HL-60 (cell line): ENCODE measurements around the gene SSX2IP.
"Not testable (repeated sequence)": the region's sequence is repeated elsewhere in the genome, so short reads cannot be mapped to it uniquely, and the experiment has no call there.

Experiments
- DNase-seq, 2 experiments: peaks; one replicate each; pipeline ENCODE4 v3.0.0-alpha.2; 2010 to 2020; ENCODE audit warnings: low read depth in 1 of 2, low spot score in 1 of 2
- H3K27ac ChIP-seq: fragments of 250-450 bp; sonication (Bioruptor Pico); replicated peaks from 2 replicates; pipeline ENCODE4 v1.5.1; 2020; ENCODE audit warnings: mild to moderate bottlenecking, moderate library complexity
- H3K27me3 ChIP-seq: fragments of 250-450 bp; sonication (Bioruptor Pico); 2 replicates; pipeline ENCODE4 v1.5.1; 2021; ENCODE audit warnings: mild to moderate bottlenecking, moderate library complexity; ENCODE audit not compliant: insufficient read depth, poor library complexity, severe bottlenecking
- H3K4me3 ChIP-seq: replicated peaks from 2 replicates; pipeline ENCODE4 v1.5.1; 2011; ENCODE audit warnings: mild to moderate bottlenecking, control low read depth, low read length; ENCODE audit not compliant: insufficient read depth
- CTCF ChIP-seq: IDR thresholded peaks from one replicate; pipeline ENCODE4 v1.5.1; 2011; ENCODE audit warnings: low read length, control low read depth, inconsistent platforms; ENCODE audit not compliant: insufficient read depth
- GABPA ChIP-seq: IDR thresholded peaks from 2 replicates; pipeline ENCODE4 v1.6.1; 2012; ENCODE audit warnings: low read depth
- POLR2AphosphoS5 ChIP-seq: IDR thresholded peaks from 2 replicates; pipeline ENCODE4 v1.6.1; 2012; ENCODE audit warnings: low read depth
- REST ChIP-seq: IDR thresholded peaks from 2 replicates; pipeline ENCODE4 v1.6.1; 2012; ENCODE audit warnings: low read depth; ENCODE audit not compliant: insufficient replicate concordance
- SPI1 ChIP-seq: IDR thresholded peaks from 2 replicates; pipeline ENCODE4 v1.6.1; 2012; ENCODE audit warnings: low read depth, mild to moderate bottlenecking, borderline replicate concordance

Gene SSX2IP

DNA sequence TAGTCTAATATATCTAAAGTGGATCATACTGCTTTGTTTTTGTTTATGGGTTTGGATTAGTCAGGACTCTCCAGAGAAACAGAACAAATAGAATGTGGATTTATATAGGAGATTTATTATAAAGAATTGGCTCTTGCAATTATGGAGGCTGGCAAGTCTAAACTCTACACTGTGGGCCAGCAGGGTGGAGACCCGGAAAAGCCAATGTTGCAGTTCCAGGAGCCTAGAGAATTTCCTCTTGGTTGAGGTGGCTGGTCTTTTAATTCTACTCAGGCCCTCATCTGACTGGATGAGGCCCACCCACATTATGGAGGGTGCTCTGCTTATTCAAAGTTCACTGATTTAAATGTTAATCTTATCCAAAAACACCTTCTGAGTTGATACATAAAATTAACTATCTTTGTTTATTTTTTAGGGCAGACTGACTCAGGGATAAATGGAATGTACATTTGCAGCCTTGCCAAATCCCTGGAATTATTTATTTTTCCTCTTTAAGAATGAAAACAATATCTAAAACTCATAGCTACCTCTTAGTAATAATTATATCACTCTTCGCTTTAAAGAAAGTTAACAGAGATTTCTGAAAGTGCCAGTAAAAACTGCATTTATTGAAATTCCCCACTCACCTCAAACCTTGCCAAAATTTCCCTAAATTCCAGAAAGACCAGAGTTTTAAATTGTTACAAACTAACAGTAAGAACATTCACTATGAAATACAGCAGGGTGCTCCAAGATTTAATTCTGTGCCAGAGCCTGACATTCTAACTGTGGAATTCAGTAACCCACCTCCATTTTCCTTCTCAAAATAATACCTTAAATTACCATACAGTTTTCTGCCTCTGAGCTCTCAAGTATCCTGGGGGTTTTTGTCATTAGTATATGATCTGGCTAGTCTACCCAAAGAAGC, 36.6 kb upstream of the SSX2IP start:
- Histone ChIP-seq H3K27me3 (no peaks in the 10 kb centered on the region), H3K27ac (no peak overlapping the region), H3K4me3 (no peak overlapping the region)
- no peak for DNase-seq
- TF ChIP-seq GABPA: no peak
- TF ChIP-seq REST: no peak
- no peak for TF ChIP-seq CTCF
- TF ChIP-seq POLR2AphosphoS5: no peak
- TF ChIP-seq SPI1: no peak

DNA sequence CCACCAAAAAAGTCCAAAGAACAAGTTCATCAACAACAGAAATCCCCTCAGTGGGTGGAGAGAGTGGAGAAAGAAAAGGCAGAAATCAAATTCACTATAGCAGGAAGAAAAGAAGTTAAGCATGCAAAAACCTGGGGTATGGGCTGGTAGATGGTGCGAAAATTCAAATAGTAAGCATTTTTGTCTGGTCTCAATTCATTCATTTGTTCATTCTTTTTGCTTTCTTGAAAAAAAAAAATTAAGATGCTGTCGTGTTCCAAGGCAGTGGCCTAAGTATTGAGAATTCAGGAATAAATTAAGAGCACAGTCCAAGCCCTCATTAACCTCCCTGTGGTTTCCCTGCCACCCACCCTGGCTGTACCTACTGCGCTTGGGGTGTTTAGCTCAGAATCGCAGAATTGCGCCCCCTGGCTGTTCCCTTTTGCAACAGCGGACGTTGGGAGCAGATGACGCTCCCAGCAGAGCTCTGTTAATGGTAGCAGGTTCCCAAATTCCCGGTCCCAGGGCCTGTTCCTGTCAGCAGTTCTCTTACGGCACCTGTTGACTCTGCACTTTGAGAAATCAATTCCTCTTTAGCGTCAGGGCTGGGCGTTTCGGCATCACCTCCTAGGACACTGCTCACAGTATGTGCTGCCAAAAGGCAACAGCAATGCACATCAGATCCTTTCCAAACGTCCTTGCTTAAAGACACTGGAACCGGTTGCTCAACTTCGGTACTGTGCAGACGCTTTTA, 34.0 kb upstream of the SSX2IP start:
- Histone ChIP-seq H3K4me3 (no peak overlapping the region), H3K27ac (no peak overlapping the region), H3K27me3 (no peaks in the 10 kb centered on the region)
- no peak for TF ChIP-seq REST
- TF ChIP-seq SPI1: no peak
- TF ChIP-seq CTCF: peak; percentile 3
- DNase-seq: no peak

DNA sequence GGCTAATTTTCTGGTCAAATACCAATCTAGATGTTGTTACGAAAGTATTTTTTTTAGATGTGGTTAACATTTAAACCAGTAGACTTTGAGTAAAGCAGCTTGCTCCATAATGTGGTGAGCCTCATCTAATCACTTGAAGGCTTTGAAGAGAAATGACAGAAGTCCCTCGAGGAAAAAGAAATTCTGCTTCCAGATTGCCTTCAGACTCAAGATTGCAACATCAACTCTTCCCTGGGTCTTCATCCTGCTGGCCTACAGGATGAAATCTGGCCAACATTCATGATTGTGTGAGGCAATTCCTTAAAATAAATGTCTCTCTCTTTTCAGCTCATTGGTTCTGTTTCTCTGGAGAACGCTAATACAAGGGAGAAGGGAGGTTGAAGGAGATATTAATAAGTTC, 32.5 kb upstream of the SSX2IP start:
- Histone ChIP-seq H3K4me3 (no peak overlapping the region), H3K27me3 (no peaks in the 10 kb centered on the region), H3K27ac (no peak overlapping the region)
- DNase-seq: no peak
- TF ChIP-seq SPI1 (no peak), GABPA (no peak), CTCF (no peak), REST (no peak)

DNA sequence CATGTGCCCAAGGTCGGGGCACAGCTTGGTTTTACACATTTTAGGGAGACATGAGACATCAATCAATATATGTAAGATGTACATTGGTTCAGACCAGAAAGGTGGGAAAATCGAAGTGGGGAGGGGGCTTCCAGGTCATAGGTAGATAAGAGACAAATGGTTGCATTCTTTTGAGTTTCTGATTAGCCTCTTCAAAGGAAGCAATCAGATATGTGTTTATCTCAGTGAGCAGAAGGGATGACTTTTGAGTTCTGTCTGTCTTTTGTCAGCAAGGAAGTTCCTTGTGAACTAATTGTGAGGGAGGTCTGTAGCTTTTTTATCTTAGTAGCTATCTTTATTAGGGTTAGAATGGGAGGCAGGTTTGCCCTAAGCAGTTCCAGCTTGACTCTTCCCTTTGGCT, 31.6 kb upstream of the SSX2IP start:
- not testable (repeated sequence) for H3K27me3 ChIP-seq, DNase-seq, H3K4me3 ChIP-seq, H3K27ac ChIP-seq
